Measurements from ENCODE around the gene PRKCE.

The PRKCE gene

GRCh38 chr2:46024146-46024779 lies 372.8 kb downstream of the PRKCE start:
- H3K9me3 ChIP-seq (ENCODE audit: insufficient read depth, low read depth, low read length): no peaks in the 10 kb centered on the region
- H3K27ac ChIP-seq (ENCODE audit: low read depth, low read length): no peak overlapping the region
- WGBS: 96% methylated on average over 5 of the region's 5 CpGs
- H3K4me3 ChIP-seq (ENCODE audit: low read length): no peak overlapping the region
- no peaks in the 10 kb centered on the region for H3K27me3 ChIP-seq (ENCODE audit: insufficient read depth, low read length)
- no peaks in the 10 kb centered on the region for H3K36me3 ChIP-seq (ENCODE audit: insufficient read depth, low read length)
- no peak overlapping the region for H3K9ac ChIP-seq (ENCODE audit: low read depth, low read length)
- no peaks in the 10 kb centered on the region for H3K4me1 ChIP-seq (ENCODE audit: insufficient read depth, low read length)

- H3K9me3 ChIP-seq (ENCODE audit: insufficient read depth, low read depth, low read length): no peaks in the 10 kb centered on the region
- no peaks in the 10 kb centered on the region for H3K36me3 ChIP-seq (ENCODE audit: insufficient read depth, low read length)
- no peak overlapping the region for H3K4me3 ChIP-seq (ENCODE audit: low read length)
- no peaks in the 10 kb centered on the region for H3K4me1 ChIP-seq (ENCODE audit: insufficient read depth, low read length)
- H3K27me3 ChIP-seq (ENCODE audit: insufficient read depth, low read length): no peaks in the 10 kb centered on the region
- H3K27ac ChIP-seq (ENCODE audit: low read depth, low read length): no peak overlapping the region
- WGBS: 84% methylated on average over 6 of the region's 6 CpGs
- no peak overlapping the region for H3K9ac ChIP-seq (ENCODE audit: low read depth, low read length)
These were observed 373.6 kb downstream of the PRKCE start for GRCh38 chr2:46025081-46025480.

GRCh38 chr2:46025676-46026075 lies 374.2 kb downstream of the PRKCE start:
- H3K4me3 ChIP-seq (ENCODE audit: low read length): no peak overlapping the region
- 79% methylated on average over 1 of the region's 1 CpG for WGBS
- no peaks in the 10 kb centered on the region for H3K36me3 ChIP-seq (ENCODE audit: insufficient read depth, low read length)
- no peaks in the 10 kb centered on the region for H3K9me3 ChIP-seq (ENCODE audit: insufficient read depth, low read depth, low read length)
- H3K4me1 ChIP-seq (ENCODE audit: insufficient read depth, low read length): no peaks in the 10 kb centered on the region
- H3K9ac ChIP-seq (ENCODE audit: low read depth, low read length): no peak overlapping the region
- H3K27ac ChIP-seq (ENCODE audit: low read depth, low read length): no peak overlapping the region
- no peaks in the 10 kb centered on the region for H3K27me3 ChIP-seq (ENCODE audit: insufficient read depth, low read length)

GRCh38 chr2:46026431-46026830 lies 375.0 kb downstream of the PRKCE start:
- H3K4me1 ChIP-seq (ENCODE audit: insufficient read depth, low read length): no peaks in the 10 kb centered on the region
- H3K9me3 ChIP-seq (ENCODE audit: insufficient read depth, low read depth, low read length): no peaks in the 10 kb centered on the region
- H3K27me3 ChIP-seq (ENCODE audit: insufficient read depth, low read length): no peaks in the 10 kb centered on the region
- no peak overlapping the region for H3K4me3 ChIP-seq (ENCODE audit: low read length)
- no peaks in the 10 kb centered on the region for H3K36me3 ChIP-seq (ENCODE audit: insufficient read depth, low read length)
- 82% methylated on average over 1 of the region's 1 CpG for WGBS
- H3K27ac ChIP-seq (ENCODE audit: low read depth, low read length): no peak overlapping the region
- H3K9ac ChIP-seq (ENCODE audit: low read depth, low read length): no peak overlapping the region

GRCh38 chr2:46029332-46029811 lies 377.9 kb downstream of the PRKCE start:
- no peaks in the 10 kb centered on the region for H3K9me3 ChIP-seq (ENCODE audit: insufficient read depth, low read depth, low read length)
- H3K4me3 ChIP-seq (ENCODE audit: low read length): no peak overlapping the region
- WGBS: 63% methylated on average over 5 of the region's 5 CpGs
- H3K27ac ChIP-seq (ENCODE audit: low read depth, low read length): no peak overlapping the region
- H3K27me3 ChIP-seq (ENCODE audit: insufficient read depth, low read length): no peaks in the 10 kb centered on the region
- no peak overlapping the region for H3K9ac ChIP-seq (ENCODE audit: low read depth, low read length)
- no peaks in the 10 kb centered on the region for H3K4me1 ChIP-seq (ENCODE audit: insufficient read depth, low read length)
- no peaks in the 10 kb centered on the region for H3K36me3 ChIP-seq (ENCODE audit: insufficient read depth, low read length)

- Histone ChIP-seq H3K4me3 (ENCODE audit: low read length) (no peak overlapping the region), H3K9ac (ENCODE audit: low read depth, low read length) (no peak overlapping the region), H3K27ac (ENCODE audit: low read depth, low read length) (no peak overlapping the region), H3K27me3 (ENCODE audit: insufficient read depth, low read length) (no peaks in the 10 kb centered on the region), H3K36me3 (ENCODE audit: insufficient read depth, low read length) (no peaks in the 10 kb centered on the region), H3K4me1 (ENCODE audit: insufficient read depth, low read length) (no peaks in the 10 kb centered on the region), H3K9me3 (ENCODE audit: insufficient read depth, low read depth, low read length) (no peaks in the 10 kb centered on the region)
- WGBS: 87% methylated on average over 2 of the region's 2 CpGs
These were observed 378.9 kb downstream of the PRKCE start for GRCh38 chr2:46030330-46030729.

GRCh38 chr2:46032161-46032813 lies 380.8 kb downstream of the PRKCE start:
- Histone ChIP-seq H3K4me1 (ENCODE audit: insufficient read depth, low read length) (no peaks in the 10 kb centered on the region), H3K36me3 (ENCODE audit: insufficient read depth, low read length) (no peaks in the 10 kb centered on the region), H3K27me3 (ENCODE audit: insufficient read depth, low read length) (no peaks in the 10 kb centered on the region), H3K9me3 (ENCODE audit: insufficient read depth, low read depth, low read length) (no peaks in the 10 kb centered on the region), H3K27ac (ENCODE audit: low read depth, low read length) (no peak overlapping the region), H3K4me3 (ENCODE audit: low read length) (no peak overlapping the region), H3K9ac (ENCODE audit: low read depth, low read length) (no peak overlapping the region)
- 90% methylated on average over 8 of the region's 8 CpGs for WGBS

- WGBS: 96% methylated on average over 5 of the region's 5 CpGs
- Histone ChIP-seq H3K9me3 (ENCODE audit: insufficient read depth, low read depth, low read length) (no peaks in the 10 kb centered on the region), H3K9ac (ENCODE audit: low read depth, low read length) (no peak overlapping the region), H3K4me1 (ENCODE audit: insufficient read depth, low read length) (no peaks in the 10 kb centered on the region), H3K27me3 (ENCODE audit: insufficient read depth, low read length) (no peaks in the 10 kb centered on the region), H3K4me3 (ENCODE audit: low read length) (no peak overlapping the region), H3K36me3 (ENCODE audit: insufficient read depth, low read length) (no peaks in the 10 kb centered on the region), H3K27ac (ENCODE audit: low read depth, low read length) (no peak overlapping the region)
These were observed 381.5 kb downstream of the PRKCE start for GRCh38 chr2:46032996-46033395.

GRCh38 chr2:46034535-46034934 lies 383.1 kb downstream of the PRKCE start:
- no peaks in the 10 kb centered on the region for H3K4me1 ChIP-seq (ENCODE audit: insufficient read depth, low read length)
- H3K9me3 ChIP-seq (ENCODE audit: insufficient read depth, low read depth, low read length): no peaks in the 10 kb centered on the region
- 95% methylated on average over 5 of the region's 5 CpGs for WGBS
- H3K27ac ChIP-seq (ENCODE audit: low read depth, low read length): no peak overlapping the region
- H3K4me3 ChIP-seq (ENCODE audit: low read length): no peak overlapping the region
- no peaks in the 10 kb centered on the region for H3K36me3 ChIP-seq (ENCODE audit: insufficient read depth, low read length)
- no peak overlapping the region for H3K9ac ChIP-seq (ENCODE audit: low read depth, low read length)
- no peaks in the 10 kb centered on the region for H3K27me3 ChIP-seq (ENCODE audit: insufficient read depth, low read length)

GRCh38 chr2:46036929-46037328 lies 385.5 kb downstream of the PRKCE start:
- H3K27ac ChIP-seq (ENCODE audit: low read depth, low read length): no peak overlapping the region
- WGBS: 95% methylated on average over 7 of the region's 7 CpGs

GRCh38 chr2:46039543-46040303 lies 388.2 kb downstream of the PRKCE start:
- WGBS: 93% methylated on average over 4 of the region's 4 CpGs

More at GRCh38 chr2:46036929-46037328, 385.5 kb downstream of the PRKCE start:
- no peaks in the 10 kb centered on the region for H3K9me3 ChIP-seq (ENCODE audit: insufficient read depth, low read depth, low read length)
- H3K4me3 ChIP-seq (ENCODE audit: low read length): no peak overlapping the region
- H3K27me3 ChIP-seq (ENCODE audit: insufficient read depth, low read length): no peaks in the 10 kb centered on the region
- no peaks in the 10 kb centered on the region for H3K4me1 ChIP-seq (ENCODE audit: insufficient read depth, low read length)
- H3K36me3 ChIP-seq (ENCODE audit: insufficient read depth, low read length): no peaks in the 10 kb centered on the region
- no peak overlapping the region for H3K9ac ChIP-seq (ENCODE audit: low read depth, low read length)

More at GRCh38 chr2:46039543-46040303, 388.2 kb downstream of the PRKCE start:
- no peaks in the 10 kb centered on the region for H3K27me3 ChIP-seq (ENCODE audit: insufficient read depth, low read length)
- H3K9me3 ChIP-seq (ENCODE audit: insufficient read depth, low read depth, low read length): no peaks in the 10 kb centered on the region
- no peaks in the 10 kb centered on the region for H3K36me3 ChIP-seq (ENCODE audit: insufficient read depth, low read length)
- H3K4me3 ChIP-seq (ENCODE audit: low read length): no peak overlapping the region
- H3K9ac ChIP-seq (ENCODE audit: low read depth, low read length): no peak overlapping the region
- H3K4me1 ChIP-seq (ENCODE audit: insufficient read depth, low read length): no peaks in the 10 kb centered on the region
- no peak overlapping the region for H3K27ac ChIP-seq (ENCODE audit: low read depth, low read length)

Data from HUES64 (cell line).